Measurements from ENCODE around the gene MRPS18A. TPM values are rescaled to one million over a fixed set of nuclear protein-coding genes. Genes with fewer than 3 reads are reported as not detected.

MRPS18A gene
- total RNA-seq, 3 donors from 2014 or later = 36.9 to 65.7 (median 61.9) TPM

- no peak for ATAC-seq
- peaks cover 32% of the 10 kb centered on the region for H3K4me1 ChIP-seq (ENCODE audit: low read depth)
- H3K9me3 ChIP-seq = no peaks in the 10 kb centered on the region
- TF ChIP-seq, protein P1, sequence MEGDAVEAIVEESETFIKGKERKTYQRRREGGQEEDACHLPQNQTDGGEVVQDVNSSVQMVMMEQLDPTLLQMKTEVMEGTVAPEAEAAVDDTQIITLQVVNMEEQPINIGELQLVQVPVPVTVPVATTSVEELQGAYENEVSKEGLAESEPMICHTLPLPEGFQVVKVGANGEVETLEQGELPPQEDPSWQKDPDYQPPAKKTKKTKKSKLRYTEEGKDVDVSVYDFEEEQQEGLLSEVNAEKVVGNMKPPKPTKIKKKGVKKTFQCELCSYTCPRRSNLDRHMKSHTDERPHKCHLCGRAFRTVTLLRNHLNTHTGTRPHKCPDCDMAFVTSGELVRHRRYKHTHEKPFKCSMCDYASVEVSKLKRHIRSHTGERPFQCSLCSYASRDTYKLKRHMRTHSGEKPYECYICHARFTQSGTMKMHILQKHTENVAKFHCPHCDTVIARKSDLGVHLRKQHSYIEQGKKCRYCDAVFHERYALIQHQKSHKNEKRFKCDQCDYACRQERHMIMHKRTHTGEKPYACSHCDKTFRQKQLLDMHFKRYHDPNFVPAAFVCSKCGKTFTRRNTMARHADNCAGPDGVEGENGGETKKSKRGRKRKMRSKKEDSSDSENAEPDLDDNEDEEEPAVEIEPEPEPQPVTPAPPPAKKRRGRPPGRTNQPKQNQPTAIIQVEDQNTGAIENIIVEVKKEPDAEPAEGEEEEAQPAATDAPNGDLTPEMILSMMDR (IDR thresholded peaks at IDR 0.05) = no peak
- no peak overlapping the region for H3K4me3 ChIP-seq
- intact Hi-C loops (cut with DNase I, micrococcal nuclease) = loop anchor here in 1 of 2 donors (5.0 to 10.0 kb wide), 2 partner anchors 80 to 402 kb away; no protein-coding TSS in a partner anchor
- DNase-seq = no peak
- no peaks in the 10 kb centered on the region for H3K36me3 ChIP-seq (ENCODE audit: low read depth)
These were observed 12.7 kb downstream of the MRPS18A start for GRCh38 chr6:43674921-43675320.

- Histone ChIP-seq H3K4me1 (ENCODE audit: low read depth) (peaks cover 32% of the 10 kb centered on the region), H3K4me3 (no peak overlapping the region), H3K9me3 (no peaks in the 10 kb centered on the region), H3K36me3 (ENCODE audit: low read depth) (no peaks in the 10 kb centered on the region)
- TF ChIP-seq, protein P1 (IDR thresholded peaks at IDR 0.05) = no peak
- no peak for DNase-seq
- intact Hi-C loops (cut with DNase I, micrococcal nuclease) = loop anchor here in 1 of 2 donors (5.0 to 10.0 kb wide), 2 partner anchors 81 to 403 kb away; no protein-coding TSS in a partner anchor
- ATAC-seq = no peak
These were observed 13.3 kb downstream of the MRPS18A start for GRCh38 chr6:43674291-43674690.

DNA sequence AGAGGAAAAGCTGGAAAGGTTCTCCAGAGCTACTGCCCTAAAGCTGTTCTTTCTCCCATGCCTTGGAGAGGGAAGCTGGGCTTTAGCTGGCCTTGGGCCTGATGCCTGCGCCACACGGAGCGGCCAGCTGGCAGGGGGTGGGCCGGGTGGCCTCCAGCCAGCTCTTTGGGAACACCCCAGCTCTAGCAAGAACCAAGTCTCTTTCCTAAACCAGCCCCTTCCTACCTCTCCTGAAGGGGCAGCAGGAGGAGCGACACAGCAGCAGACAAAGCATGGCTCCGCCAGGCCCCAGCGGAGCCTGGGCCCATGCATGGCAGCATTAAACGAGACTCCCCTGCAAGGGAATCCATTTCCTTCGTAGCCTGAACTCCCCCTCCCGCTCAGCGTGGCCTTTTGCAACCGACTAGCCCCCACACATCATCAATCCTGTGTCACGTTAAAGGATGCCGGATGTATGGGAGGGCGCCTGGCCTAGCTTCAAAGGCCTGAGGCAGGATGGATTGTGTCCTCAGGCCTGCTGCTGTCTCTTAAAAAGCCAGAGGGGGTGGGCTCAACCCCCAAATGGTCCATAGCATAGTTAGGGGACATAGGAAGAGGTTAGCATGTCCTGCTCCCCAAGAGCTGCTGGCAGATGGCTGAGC is 14.0 kb downstream of the MRPS18A start:
- no peaks in the 10 kb centered on the region for H3K9me3 ChIP-seq
- TF ChIP-seq, protein P1 (IDR thresholded peaks at IDR 0.05) = no peak
- no peak for DNase-seq
- intact Hi-C loops (cut with DNase I, micrococcal nuclease) = loop anchor here in 1 of 2 donors (5.0 to 10.0 kb wide), 2 partner anchors 81 to 404 kb away; no protein-coding TSS in a partner anchor
- peaks cover 32% of the 10 kb centered on the region for H3K4me1 ChIP-seq (ENCODE audit: low read depth)
- no peak overlapping the region for H3K4me3 ChIP-seq
- no peaks in the 10 kb centered on the region for H3K36me3 ChIP-seq (ENCODE audit: low read depth)
- ATAC-seq = no peak

GRCh38 chr6:43671801-43672690 is 15.5 kb downstream of the MRPS18A start:
- peaks cover 36% of the 10 kb centered on the region for H3K4me1 ChIP-seq (ENCODE audit: low read depth)
- H3K4me3 ChIP-seq = no peak overlapping the region
- intact Hi-C loops (cut with DNase I, micrococcal nuclease) = loop anchor here in 1 of 2 donors (5.0 to 10.0 kb wide), 2 partner anchors 83 to 405 kb away; no protein-coding TSS in a partner anchor

More at GRCh38 chr6:43671801-43672690, 15.5 kb downstream of the MRPS18A start:
- TF ChIP-seq, protein P1 (IDR thresholded peaks at IDR 0.05) = no peak
- DNase-seq (peak; percentile 45 to 66 (median 54)), ATAC-seq (peak; percentile 61)
- no peaks in the 10 kb centered on the region for H3K9me3 ChIP-seq
- no peaks in the 10 kb centered on the region for H3K36me3 ChIP-seq (ENCODE audit: low read depth)

Measured in mucosa of descending colon (tissue), 3 donors.